NCI-H1694 (cell line): Measurements from ENCODE around the gene FOLH1.
"Not testable (repeated sequence)": the region's sequence is repeated elsewhere in the genome, so short reads cannot be mapped to it uniquely, and the experiment has no call there.

Experiments
- DNase-seq: peaks from one replicate; lab custom pipeline; 2025; lab: John Stamatoyannopoulos, UW

The FOLH1 gene

DNA sequence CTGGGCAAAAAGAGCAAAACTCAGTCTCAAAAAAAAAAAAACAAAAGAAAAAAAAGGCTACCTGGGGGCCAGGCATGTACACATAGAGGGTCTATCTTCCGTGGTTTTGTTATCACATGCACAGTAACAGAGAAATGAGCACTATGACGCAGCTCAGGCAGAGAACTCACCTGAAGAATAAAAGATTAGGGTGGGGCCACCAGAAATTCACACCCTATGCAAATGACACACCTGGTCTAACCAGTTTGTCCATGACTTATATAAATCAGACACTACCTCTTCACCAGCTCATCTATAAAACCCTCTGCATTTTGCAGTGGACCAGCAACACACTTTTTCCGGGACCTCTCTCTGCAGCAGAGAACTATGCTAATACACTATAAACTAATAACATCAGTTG, 30.5 kb downstream of the FOLH1 start:
- DNase-seq, result not testable (repeated sequence)

DNA sequence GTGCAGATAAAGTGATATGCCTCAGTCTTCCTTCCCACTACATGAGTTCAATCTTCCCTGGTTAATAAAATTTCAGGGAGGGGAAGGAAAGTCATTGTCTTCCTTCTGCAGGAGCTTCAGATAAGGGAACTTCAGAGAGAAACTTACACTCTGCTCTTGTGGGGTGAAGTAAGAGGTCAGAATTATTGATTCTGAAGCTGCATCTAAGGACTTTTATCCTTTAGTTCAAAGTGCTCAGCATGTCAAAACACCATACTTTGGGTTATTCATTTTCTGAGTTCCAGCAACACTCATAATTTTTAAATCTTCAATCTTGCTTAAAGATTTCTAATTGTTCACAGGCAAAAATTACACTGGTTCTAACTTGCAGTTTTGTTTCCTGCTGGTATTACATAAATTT, 33.0 kb downstream of the FOLH1 start:
- not testable (repeated sequence) for DNase-seq

DNA sequence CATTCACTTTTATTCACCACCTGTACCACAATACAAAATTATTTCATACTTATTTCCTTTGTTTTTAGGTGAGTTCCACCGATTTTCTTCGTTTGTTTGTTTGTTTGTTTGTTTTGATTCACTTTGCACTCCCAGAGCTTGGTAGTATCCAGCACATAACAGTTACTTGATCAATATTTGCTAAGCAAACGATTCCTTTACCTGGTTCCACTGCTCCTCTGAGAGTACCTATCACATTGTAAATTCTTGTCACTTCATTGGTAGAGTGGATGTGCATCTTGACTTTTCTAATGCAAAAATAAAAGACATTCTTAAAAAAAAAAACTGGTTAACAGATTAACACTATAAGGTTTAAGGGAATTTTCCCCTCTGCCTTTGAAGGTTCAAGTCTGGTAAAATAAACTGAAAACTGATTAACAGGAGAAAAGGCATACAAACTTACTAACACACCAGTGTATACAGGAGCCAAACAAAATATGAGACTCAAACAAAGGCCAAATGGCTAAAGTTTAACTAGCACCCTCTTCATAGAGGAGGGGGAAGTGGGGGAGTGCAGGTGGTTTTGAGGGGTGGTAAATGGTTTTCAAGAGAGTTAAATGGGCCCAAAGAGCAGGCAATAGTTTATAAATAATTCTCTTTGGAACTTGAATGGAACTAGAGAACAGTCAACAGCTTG, 33.6 kb downstream of the FOLH1 start:
- DNase-seq, result not testable (repeated sequence)

DNA sequence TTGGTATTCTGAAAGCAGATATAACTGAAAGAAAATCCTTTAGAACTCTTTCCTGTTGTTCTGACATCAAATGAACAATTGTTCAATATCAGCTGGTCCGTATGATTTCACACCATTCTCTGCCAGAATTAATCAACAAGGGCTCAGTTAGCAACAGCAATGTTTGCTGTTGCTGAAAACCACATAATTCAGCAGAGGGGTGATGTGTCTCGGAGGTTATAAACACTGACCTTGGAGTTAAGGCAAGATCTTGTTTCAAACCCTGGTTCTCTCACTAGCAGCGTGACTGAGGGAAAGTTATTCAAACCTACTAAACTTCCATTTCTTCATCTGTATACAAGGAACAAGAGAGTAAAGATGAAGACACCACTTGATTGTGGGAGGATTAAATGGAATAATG, 36.8 kb downstream of the FOLH1 start:
- not testable (repeated sequence) for DNase-seq

DNA sequence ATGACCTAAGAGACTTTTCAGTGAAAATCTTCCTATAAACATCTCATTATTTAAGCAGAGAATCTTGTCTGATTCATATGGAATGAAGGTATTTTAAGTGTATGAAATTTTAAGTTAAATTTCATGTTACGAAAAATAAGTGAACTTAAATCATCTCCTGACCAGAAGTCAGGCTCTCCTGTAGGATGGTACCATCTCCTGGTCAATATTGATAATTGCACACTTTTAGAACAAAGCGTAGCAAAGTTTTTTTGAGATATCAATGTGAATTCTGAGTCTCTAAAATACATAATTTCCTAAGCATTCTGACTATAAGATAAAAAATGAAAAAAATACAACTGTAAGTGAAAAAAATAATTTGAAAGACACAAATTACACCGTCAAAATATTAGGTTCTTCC, 38.8 kb downstream of the FOLH1 start:
- not testable (repeated sequence) for DNase-seq

DNA sequence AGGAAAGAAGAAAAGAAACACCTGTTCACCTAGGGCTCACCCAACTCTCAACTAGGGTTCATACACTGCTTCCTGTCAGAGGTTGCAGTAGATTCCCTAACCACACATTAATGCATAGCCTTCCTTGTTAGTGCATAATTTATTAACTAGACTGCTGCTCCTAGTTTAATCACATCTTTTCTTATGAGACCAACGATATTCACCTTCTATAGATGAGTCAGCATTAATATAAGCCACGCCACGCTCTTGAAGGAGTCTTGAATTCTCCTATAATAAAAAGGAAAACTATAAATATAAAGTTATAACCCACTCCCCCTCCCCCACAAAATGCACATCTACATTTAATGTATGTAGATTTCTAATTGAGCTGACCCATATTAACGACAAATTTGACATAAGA, 39.4 kb downstream of the FOLH1 start:
- not testable (repeated sequence) for DNase-seq

DNA sequence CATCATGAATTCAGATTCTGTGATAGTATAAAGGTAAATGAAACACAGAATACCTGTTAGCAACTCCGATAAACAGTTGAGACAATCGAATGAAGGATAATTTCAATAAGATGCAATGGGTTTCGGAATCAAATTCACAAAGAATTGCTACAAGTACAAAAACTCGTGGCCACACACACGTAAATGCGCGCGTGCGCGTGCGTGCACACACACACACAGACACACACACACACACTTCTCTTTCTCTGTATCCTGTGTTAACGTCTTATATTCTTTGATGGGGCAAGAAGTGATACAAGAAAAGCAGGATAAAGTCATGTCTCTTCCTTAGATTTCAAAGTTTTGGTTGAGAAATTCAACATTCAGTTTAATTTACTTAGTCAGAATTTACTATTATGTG, 57.2 kb downstream of the FOLH1 start:
- DNase-seq, result no peak

DNA sequence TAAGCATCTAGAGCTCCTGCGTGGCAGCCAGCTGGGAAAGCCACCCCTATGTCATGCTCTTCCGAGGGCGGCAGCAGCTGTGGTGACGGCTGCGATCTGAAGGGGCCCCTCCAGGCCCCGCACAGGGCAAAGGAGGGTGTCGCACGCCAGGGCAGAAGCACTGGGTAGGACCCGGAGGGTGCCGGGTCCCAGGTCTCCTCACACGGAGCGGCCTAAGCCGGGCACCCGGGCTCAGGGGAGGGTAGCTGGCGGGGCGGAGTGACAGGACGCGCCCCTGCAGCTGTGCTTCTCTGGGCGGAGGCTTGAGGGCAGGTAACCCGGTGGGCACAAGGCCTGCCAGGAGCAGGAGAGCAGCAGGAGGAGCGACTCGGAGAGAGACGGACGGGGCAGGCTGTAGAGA, 106.0 kb downstream of the FOLH1 start:
- not testable (repeated sequence) for DNase-seq
